Measurements from ENCODE around the gene PHOX2B.
"Not testable (repeated sequence)": the region's sequence is repeated elsewhere in the genome, so short reads cannot be mapped to it uniquely, and the experiment has no call there.

PHOX2B gene

DNA sequence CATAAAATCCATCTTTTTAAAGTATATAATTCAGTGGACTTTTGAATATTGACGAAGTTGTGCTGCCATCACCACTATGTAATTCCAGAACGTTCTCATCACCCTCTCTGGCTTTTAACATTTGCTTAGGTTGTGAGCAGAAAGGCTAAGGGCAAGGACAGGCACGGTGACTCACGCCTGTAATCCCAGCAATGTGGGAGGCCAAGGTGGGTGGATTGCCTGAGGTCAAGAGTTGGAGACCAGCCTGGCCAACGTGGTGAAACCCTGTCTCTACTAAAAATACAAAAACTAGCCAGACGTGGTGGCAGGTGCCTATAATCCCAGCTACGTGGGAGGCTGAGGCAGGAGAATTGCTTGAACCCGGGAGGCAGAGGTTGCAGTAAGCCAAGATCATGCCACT is 11.0 kb downstream of the PHOX2B start:
- not testable (repeated sequence) for H3K4me1 Mint-ChIP-seq (ENCODE audit: low read depth); H3K36me3 Mint-ChIP-seq (ENCODE audit: low read depth); H3K4me3 Mint-ChIP-seq; H3K27me3 Mint-ChIP-seq (ENCODE audit: low read depth); H3K27ac Mint-ChIP-seq; H3K9me3 Mint-ChIP-seq

DNA sequence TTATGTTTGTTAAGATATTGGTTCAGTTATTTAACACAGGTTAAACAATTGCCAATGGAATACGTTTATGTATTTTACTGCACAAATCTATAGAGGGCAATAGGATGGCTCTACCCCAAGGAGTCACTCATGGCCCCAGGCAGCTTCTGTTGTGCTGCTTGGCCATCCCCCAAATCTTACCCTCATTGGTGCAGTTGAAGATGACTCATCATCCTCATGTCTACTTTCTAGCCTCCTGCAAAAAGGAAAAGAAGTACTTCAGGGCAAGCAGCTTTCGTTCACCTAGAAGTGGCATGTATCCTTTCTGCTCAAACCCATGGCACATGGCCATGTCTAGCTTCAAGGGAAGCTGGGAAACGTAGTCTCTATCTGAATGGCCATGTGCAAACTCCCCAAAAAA is 14.2 kb downstream of the PHOX2B start:
- H3K27me3 Mint-ChIP-seq (ENCODE audit: low read depth): no peaks in the 10 kb centered on the region
- no peak overlapping the region for H3K4me3 Mint-ChIP-seq
- H3K4me1 Mint-ChIP-seq (ENCODE audit: low read depth): no peaks in the 10 kb centered on the region
- peaks cover 4% of the 10 kb centered on the region for H3K9me3 Mint-ChIP-seq
- no peak overlapping the region for H3K27ac Mint-ChIP-seq
- H3K36me3 Mint-ChIP-seq (ENCODE audit: low read depth): no peaks in the 10 kb centered on the region

DNA sequence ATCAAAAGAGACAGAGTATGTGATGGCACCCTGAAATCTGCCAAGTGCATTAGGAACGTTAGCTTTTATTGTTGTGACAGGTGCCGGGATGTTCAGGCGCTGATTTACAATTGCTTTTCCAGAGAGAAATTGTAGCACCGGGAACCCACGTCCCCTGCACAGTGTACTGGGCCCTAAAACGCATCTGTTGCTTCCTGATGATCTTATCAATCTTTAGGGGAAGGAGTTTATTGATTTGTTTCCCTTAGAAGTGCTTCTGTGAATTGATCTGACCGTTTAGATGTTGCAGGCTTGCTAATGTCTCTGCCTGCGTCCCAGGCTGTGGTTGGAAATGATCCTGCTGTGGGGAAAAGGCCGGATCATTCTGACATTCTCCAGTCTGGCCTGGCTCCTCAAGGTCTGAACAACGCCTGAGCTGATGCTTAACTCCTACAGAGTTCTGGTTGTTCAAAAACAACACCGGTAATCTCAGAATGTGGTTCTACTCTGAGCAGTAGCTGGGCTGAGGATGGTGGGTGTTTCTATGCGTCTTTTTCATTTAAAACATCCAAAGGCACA is 16.9 kb downstream of the PHOX2B start:
- Mint-ChIP-seq H3K27ac (no peak overlapping the region), H3K27me3 (ENCODE audit: low read depth) (no peaks in the 10 kb centered on the region), H3K9me3 (peaks cover 4% of the 10 kb centered on the region), H3K4me1 (ENCODE audit: low read depth) (no peaks in the 10 kb centered on the region), H3K36me3 (ENCODE audit: low read depth) (no peaks in the 10 kb centered on the region), H3K4me3 (no peak overlapping the region)

DNA sequence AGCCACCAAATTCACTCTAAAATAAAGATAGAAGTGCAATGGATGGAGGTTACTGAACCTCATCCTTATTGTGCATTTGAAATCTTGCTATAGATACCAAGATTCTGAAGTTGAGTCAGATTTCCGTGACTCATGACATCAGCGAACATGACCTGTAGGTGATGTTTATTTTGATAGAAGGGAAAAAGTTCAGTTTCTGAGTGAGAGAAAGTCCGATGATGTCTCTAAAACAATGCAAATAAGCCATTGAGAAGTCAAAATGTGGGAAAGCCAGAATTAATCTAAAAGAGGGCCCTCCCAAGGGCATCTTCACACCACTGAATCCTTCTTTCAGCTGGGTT is 20.0 kb downstream of the PHOX2B start:
- H3K36me3 Mint-ChIP-seq (ENCODE audit: low read depth): no peaks in the 10 kb centered on the region
- no peak overlapping the region for H3K4me3 Mint-ChIP-seq
- H3K27me3 Mint-ChIP-seq (ENCODE audit: low read depth): no peaks in the 10 kb centered on the region
- peaks cover 6% of the 10 kb centered on the region for H3K9me3 Mint-ChIP-seq
- H3K4me1 Mint-ChIP-seq (ENCODE audit: low read depth): no peaks in the 10 kb centered on the region
- no peak overlapping the region for H3K27ac Mint-ChIP-seq

DNA sequence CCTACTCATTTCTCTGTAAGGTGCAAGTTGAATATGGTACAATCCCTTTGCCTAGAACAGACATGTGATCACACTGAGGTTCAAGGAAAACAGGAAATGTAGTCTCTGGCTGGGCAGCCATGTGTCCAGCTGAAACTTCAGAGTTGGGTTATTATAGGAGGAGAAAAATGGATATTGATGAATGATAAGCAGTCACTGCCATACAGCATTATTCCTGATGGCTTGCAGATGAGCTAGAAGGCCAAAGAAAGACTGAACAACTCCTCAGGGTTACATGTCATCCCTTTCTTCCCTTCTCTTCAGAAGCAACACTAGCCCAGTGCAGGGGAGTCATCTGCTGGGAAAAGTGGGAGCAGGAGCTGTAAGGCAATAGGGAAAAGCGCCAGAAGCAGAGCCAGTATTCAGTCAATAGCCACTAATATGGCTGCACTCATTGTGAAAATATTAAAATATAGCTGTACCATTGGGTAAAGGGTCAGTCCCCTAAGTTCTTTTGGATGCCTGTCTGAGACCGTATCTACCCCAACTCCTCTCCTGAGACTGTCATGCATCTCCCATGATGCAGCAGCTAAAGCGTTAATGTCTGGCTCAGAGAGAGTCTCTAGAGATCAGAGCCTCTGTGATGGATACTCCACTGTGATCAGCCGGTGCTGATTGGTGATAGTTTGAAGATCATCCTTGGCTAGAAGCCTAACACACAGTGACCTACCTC is 20.5 kb downstream of the PHOX2B start:
- Mint-ChIP-seq H3K4me1 (ENCODE audit: low read depth) (no peaks in the 10 kb centered on the region), H3K36me3 (ENCODE audit: low read depth) (no peaks in the 10 kb centered on the region), H3K27me3 (ENCODE audit: low read depth) (no peaks in the 10 kb centered on the region), H3K9me3 (peaks cover 6% of the 10 kb centered on the region), H3K4me3 (no peak overlapping the region), H3K27ac (no peak overlapping the region)

DNA sequence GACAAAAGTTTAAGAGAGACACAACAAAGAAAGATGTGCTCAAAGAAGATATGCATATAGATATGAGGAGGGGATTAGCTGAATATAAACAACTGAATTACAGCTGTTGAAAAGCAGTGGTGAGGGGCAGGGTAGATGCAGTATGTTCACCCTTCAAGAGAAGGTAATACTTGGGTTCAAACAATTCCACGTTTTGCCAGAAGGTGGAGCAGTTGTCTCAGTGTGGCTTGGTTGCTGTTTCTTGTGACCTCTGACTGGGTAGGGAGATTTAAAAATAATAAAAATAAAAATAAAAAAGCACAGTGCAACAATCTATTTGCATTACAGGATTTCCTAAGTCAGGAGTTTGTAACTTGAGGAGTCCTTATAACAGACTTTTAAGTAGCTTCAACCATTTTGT is 23.3 kb downstream of the PHOX2B start:
- H3K27ac Mint-ChIP-seq: no peak overlapping the region
- H3K27me3 Mint-ChIP-seq (ENCODE audit: low read depth): no peaks in the 10 kb centered on the region
- H3K36me3 Mint-ChIP-seq (ENCODE audit: low read depth): no peaks in the 10 kb centered on the region
- H3K9me3 Mint-ChIP-seq: peaks cover 6% of the 10 kb centered on the region
- no peak overlapping the region for H3K4me3 Mint-ChIP-seq
- H3K4me1 Mint-ChIP-seq (ENCODE audit: low read depth): no peaks in the 10 kb centered on the region

DNA sequence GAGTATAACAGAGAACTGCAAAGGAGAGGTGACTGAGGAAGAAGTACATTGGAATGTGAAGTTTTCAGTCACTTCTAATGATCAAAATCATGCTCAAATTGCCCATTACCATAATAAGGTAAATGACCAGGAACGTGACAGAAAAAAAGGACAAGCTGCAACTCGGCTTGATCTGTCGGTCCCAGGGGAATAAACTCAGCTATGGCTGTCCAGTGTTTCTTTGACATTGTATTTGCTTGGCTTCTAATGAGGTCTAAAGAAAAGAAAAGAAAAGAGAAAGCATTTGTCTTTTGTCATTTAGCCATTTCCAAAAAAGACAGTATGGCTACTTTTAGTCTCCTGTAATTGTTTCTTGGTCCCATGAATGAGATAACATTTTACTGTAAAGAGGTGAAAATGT is 25.2 kb downstream of the PHOX2B start:
- no peaks in the 10 kb centered on the region for H3K4me1 Mint-ChIP-seq (ENCODE audit: low read depth)
- H3K9me3 Mint-ChIP-seq: peaks cover 6% of the 10 kb centered on the region
- no peak overlapping the region for H3K4me3 Mint-ChIP-seq
- H3K27me3 Mint-ChIP-seq (ENCODE audit: low read depth): no peaks in the 10 kb centered on the region
- H3K27ac Mint-ChIP-seq: no peak overlapping the region
- no peaks in the 10 kb centered on the region for H3K36me3 Mint-ChIP-seq (ENCODE audit: low read depth)

DNA sequence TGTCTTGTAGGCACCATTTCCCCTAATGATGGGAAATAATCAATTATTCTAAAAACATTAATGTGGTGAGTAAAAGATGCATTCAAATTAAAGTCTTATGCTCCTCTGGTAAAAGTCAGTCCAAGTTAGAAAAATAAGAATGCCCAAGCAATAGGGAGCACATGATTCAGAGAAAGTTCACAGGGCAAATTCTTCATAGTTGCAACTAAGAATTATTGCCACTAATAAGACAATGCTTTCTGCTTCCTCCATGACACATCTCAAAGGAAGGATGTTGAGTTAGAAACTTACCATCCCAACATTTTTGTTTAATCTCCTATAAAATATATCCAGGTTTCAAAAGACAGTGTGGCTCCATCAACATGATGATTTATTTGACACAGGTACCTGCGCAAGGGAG is 26.3 kb downstream of the PHOX2B start:
- H3K36me3 Mint-ChIP-seq (ENCODE audit: low read depth): no peaks in the 10 kb centered on the region
- H3K4me3 Mint-ChIP-seq: no peak overlapping the region
- peaks cover 6% of the 10 kb centered on the region for H3K9me3 Mint-ChIP-seq
- H3K27ac Mint-ChIP-seq: no peak overlapping the region
- H3K27me3 Mint-ChIP-seq (ENCODE audit: low read depth): no peaks in the 10 kb centered on the region
- no peaks in the 10 kb centered on the region for H3K4me1 Mint-ChIP-seq (ENCODE audit: low read depth)

DNA sequence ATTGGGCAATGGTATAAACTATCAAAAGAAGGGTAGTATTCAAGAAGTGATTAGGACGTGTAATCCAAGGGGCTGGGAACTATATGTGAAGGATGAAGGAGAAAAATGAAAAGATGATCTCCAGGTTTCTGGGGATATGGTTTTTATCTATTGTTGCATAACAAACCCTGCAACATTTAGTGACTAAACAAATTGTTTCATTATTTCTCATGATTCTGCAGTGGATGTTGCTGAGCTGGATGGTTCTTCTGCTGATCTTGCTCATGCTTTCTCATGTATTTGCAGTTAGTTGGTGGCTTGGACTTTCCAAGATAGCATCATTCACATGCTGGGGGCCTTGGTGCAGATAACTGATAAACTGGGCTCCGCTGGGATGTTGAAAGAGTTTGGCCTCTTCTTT is 29.1 kb downstream of the PHOX2B start:
- Mint-ChIP-seq H3K27ac (no peak overlapping the region), H3K4me3 (no peak overlapping the region), H3K27me3 (ENCODE audit: low read depth) (no peaks in the 10 kb centered on the region), H3K9me3 (no peaks in the 10 kb centered on the region), H3K4me1 (ENCODE audit: low read depth) (no peaks in the 10 kb centered on the region), H3K36me3 (ENCODE audit: low read depth) (no peaks in the 10 kb centered on the region)

DNA sequence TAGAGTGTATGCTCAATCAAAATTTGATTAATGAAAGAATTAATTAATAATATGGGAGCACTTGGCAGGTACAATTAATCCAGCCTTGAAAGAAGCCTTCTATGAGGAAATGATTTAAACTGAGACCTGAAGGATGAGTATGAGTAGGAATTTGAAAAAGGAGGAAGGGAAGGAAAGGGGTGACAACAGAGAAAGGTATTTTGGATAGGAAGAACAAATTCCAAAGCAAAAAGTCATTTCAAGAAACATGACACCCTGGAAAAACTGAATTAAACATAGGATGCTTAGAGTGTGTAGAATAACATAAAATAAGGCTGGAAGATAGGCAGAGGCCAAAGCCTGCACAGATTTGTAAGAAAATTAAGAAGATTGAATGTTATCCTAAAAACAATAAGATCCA is 29.6 kb downstream of the PHOX2B start:
- Mint-ChIP-seq H3K4me3 (no peak overlapping the region), H3K36me3 (ENCODE audit: low read depth) (no peaks in the 10 kb centered on the region), H3K27me3 (ENCODE audit: low read depth) (no peaks in the 10 kb centered on the region), H3K9me3 (no peaks in the 10 kb centered on the region), H3K27ac (no peak overlapping the region), H3K4me1 (ENCODE audit: low read depth) (no peaks in the 10 kb centered on the region)

DNA sequence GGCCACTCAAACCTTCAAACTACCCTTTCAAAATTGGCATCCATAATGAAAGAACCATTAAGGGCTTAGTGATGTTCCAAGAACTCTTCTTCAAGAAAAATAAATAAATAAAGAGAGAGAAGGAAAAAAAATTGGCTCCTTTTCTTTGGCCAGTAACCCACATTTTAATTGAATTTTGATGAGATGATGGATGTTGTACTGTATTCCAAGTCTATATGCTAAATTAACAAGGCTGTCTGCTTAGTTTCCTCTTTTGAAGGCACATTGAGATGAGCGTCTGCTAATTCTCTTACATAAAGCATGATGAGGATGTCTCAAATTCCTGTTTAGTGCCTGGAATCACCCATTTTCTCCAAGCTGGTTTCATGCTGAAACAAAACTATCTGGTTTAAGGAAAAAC is 33.4 kb downstream of the PHOX2B start:
- H3K4me1 Mint-ChIP-seq (ENCODE audit: low read depth): no peaks in the 10 kb centered on the region
- no peak overlapping the region for H3K27ac Mint-ChIP-seq
- H3K9me3 Mint-ChIP-seq: peaks cover 4% of the 10 kb centered on the region
- no peaks in the 10 kb centered on the region for H3K36me3 Mint-ChIP-seq (ENCODE audit: low read depth)
- H3K4me3 Mint-ChIP-seq: no peak overlapping the region
- no peaks in the 10 kb centered on the region for H3K27me3 Mint-ChIP-seq (ENCODE audit: low read depth)

DNA sequence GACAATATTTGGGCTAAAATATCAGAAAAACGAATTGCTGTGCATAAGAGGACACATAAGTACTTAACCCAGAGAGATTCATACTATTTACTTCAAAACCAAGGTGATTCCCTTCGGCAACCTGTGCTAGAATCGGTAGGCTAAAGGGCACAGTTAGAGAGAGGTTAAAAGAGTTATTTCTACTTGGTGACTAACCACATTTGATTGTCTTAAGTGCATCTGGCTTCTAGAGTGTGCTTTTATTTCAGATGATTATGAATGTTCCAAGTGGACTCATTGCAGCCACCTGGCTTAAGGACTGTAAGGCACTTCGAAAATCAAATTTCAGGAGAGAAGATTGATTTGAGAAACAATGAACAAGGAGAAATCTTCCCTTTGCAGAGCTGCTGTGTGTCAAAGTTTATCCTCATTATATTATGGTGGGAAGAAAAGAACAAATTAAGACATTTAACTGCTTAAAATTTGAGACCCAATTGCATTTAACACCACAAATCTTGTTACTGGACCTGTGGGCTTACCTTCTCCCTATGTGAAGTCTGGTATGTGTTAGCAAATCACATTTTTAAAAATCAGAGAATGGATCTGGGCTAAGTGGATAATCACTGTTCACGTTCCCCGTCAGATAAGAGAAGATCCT is 34.0 kb downstream of the PHOX2B start:
- Mint-ChIP-seq H3K27me3 (ENCODE audit: low read depth) (no peaks in the 10 kb centered on the region), H3K9me3 (peaks cover 4% of the 10 kb centered on the region), H3K4me3 (no peak overlapping the region), H3K4me1 (ENCODE audit: low read depth) (no peaks in the 10 kb centered on the region), H3K27ac (no peak overlapping the region), H3K36me3 (ENCODE audit: low read depth) (no peaks in the 10 kb centered on the region)

DNA sequence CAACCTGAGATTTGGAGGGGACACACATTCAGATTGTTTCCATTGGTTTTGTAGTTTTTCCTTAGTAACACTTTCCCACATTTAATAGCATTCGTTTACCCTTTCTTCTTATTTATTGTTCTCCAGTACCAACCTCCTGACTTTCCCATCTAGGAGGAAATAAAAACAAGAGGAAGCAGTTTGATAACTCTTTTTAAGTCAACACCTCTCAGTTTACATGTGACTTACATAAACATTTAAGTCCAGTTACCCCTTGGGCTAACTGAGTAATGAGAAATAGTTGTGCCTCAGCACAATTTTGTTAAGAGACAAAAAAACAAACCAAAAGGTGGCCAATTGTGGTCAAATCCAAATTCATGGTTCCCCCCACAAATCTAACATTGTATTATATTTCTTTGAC is 34.8 kb downstream of the PHOX2B start:
- H3K4me1 Mint-ChIP-seq (ENCODE audit: low read depth): no peaks in the 10 kb centered on the region
- no peaks in the 10 kb centered on the region for H3K27me3 Mint-ChIP-seq (ENCODE audit: low read depth)
- H3K4me3 Mint-ChIP-seq: no peak overlapping the region
- no peaks in the 10 kb centered on the region for H3K36me3 Mint-ChIP-seq (ENCODE audit: low read depth)
- H3K27ac Mint-ChIP-seq: no peak overlapping the region
- peaks cover 4% of the 10 kb centered on the region for H3K9me3 Mint-ChIP-seq

DNA sequence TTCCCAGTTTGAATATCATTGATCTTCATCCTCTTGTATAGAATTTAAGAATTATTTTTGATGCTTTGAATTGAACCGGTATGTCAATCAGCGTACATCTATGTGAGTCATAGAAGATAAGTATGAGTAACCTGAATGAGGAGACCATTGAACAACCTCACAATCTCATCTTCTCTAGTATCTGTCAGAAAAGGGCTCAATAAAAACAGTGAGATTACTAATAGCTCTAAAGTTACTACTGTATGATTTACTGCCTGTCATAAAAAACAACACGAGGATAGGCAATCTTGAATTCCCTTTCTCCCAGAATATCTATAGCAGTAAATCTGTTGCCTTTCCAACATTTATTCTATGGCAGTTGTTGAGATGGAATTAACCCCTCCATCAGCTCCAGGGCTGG is 36.1 kb downstream of the PHOX2B start:
- no peak overlapping the region for H3K27ac Mint-ChIP-seq
- no peaks in the 10 kb centered on the region for H3K36me3 Mint-ChIP-seq (ENCODE audit: low read depth)
- peaks cover 4% of the 10 kb centered on the region for H3K9me3 Mint-ChIP-seq
- H3K27me3 Mint-ChIP-seq (ENCODE audit: low read depth): no peaks in the 10 kb centered on the region
- no peaks in the 10 kb centered on the region for H3K4me1 Mint-ChIP-seq (ENCODE audit: low read depth)
- no peak overlapping the region for H3K4me3 Mint-ChIP-seq

DNA sequence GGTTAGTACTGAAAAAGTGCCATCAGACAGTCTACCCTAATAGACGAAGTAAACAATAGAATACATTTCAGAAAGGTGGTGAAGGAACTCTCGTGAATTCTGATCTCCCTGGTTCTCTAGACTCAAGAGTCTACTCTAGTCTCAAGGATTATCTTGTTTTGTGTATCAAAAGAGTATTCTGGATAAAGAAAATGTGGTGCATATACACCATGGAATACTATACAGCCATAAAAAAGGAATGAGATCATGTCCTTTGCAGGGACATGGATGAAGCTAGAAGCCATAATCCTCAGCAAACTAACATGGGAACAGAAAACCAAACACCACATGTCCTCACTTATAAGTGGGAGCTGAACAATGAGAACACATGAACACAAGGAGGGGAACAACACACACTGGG is 36.9 kb downstream of the PHOX2B start:
- not testable (repeated sequence) for H3K4me3 Mint-ChIP-seq, H3K27ac Mint-ChIP-seq

More for the DNA sequence above, 36.9 kb downstream of the PHOX2B start:
- not testable (repeated sequence) for H3K9me3 Mint-ChIP-seq; H3K4me1 Mint-ChIP-seq (ENCODE audit: low read depth); H3K27me3 Mint-ChIP-seq (ENCODE audit: low read depth); H3K36me3 Mint-ChIP-seq (ENCODE audit: low read depth)

Data from T-helper 1 cell treated with Interleukin-12 subunit alpha and Interleukin-12 subunit beta and Interleukin-4 antibody, amounts not matched to agents 30 μg/mL and 1 μg/mL, for 36 hours (primary cell).